WTC11 (cell line): ENCODE measurements around the gene CAP1. TPM values are rescaled to one million over a fixed set of nuclear protein-coding genes. Genes with fewer than 3 reads are reported as not detected.
A peak's percentile ranks its signal among the peaks of the same experiment; 100 is the strongest.

Source experiments
- ATAC-seq: fragments of 200-7000 bp; cut with Tn5 transposase; 2 replicates; pipeline ENCODE4 v1.10.0; 2021; ENCODE audit warnings: mild to moderate bottlenecking, moderate library complexity
- CTCF ChIA-PET: fragments of 300-600 bp; sonication (Branson Sonifier 250); formaldehyde crosslinking; loops from one replicate; lab custom pipeline; 2021; ENCODE audit warnings: antibody characterized with exemption; lab: Charles Lee
- POLR2A ChIA-PET: fragments of 350-600 bp; sonication (Branson Sonifier 250); formaldehyde crosslinking; loops from one replicate; lab custom pipeline; 2021; ENCODE audit warnings: antibody characterized with exemption; lab: Charles Lee
- DNase-seq: peaks from one replicate; pipeline ENCODE4 v3.0.0; 2021; ENCODE audit warnings: low spot score
- H3K27ac Mint-ChIP-seq: 2 replicates; pipeline ENCODE4 v1.8.0; 2021; ENCODE audit warnings: mixed read lengths
- H3K27me3 Mint-ChIP-seq: 2 replicates; pipeline ENCODE4 v1.8.0; 2021; ENCODE audit warnings: low read depth, mild to moderate bottlenecking, moderate library complexity, mixed read lengths
- H3K36me3 Mint-ChIP-seq: 2 replicates; pipeline ENCODE4 v1.8.0; 2021; ENCODE audit warnings: mixed read lengths
- H3K4me1 Mint-ChIP-seq: 2 replicates; pipeline ENCODE4 v1.8.0; 2022; ENCODE audit warnings: mixed read lengths
- H3K4me3 Mint-ChIP-seq: 2 replicates; pipeline ENCODE4 v1.8.0; 2021; ENCODE audit warnings: mild to moderate bottlenecking, moderate library complexity, mixed read lengths
- H3K9me3 Mint-ChIP-seq: 2 replicates; pipeline ENCODE4 v1.8.0; 2021; ENCODE audit warnings: mixed read lengths
- CREM ChIP-seq: sonication (generic); formaldehyde crosslinking; IDR thresholded peaks from 2 replicates; pipeline ENCODE4 v1.8.1; 2022; ENCODE audit warnings: mild to moderate bottlenecking, missing genetic modification reagents, moderate library complexity
- ELF4 ChIP-seq: sonication (generic); formaldehyde crosslinking; IDR thresholded peaks from 2 replicates; pipeline ENCODE4 v1.8.1; 2022; ENCODE audit warnings: low read depth, mild to moderate bottlenecking, moderate library complexity, missing genetic modification reagents
- EMX1 ChIP-seq: fragments of 250-450 bp; sonication (Bioruptor Pico); IDR thresholded peaks from 2 replicates; pipeline ENCODE4 v1.8.0; 2021; ENCODE audit warnings: mild to moderate bottlenecking
- ESRRA ChIP-seq: sonication (generic); formaldehyde crosslinking; IDR thresholded peaks from 2 replicates; pipeline ENCODE4 v1.8.1; 2022; ENCODE audit warnings: mild to moderate bottlenecking, missing genetic modification reagents, borderline replicate concordance
- FOXP1 ChIP-seq: sonication (generic); formaldehyde crosslinking; IDR thresholded peaks from 2 replicates; pipeline ENCODE4 v1.8.0; 2022; ENCODE audit warnings: missing genetic modification reagents, mild to moderate bottlenecking, moderate library complexity, borderline replicate concordance
- GABPB1 ChIP-seq: sonication (generic); formaldehyde crosslinking; IDR thresholded peaks from 2 replicates; pipeline ENCODE4 v1.8.1; 2023; ENCODE audit warnings: mild to moderate bottlenecking, missing genetic modification reagents
- GRHL2 ChIP-seq: fragments of 250-450 bp; sonication (Bioruptor Pico); IDR thresholded peaks from 2 replicates; pipeline ENCODE4 v1.8.0; 2022; ENCODE audit warnings: mild to moderate bottlenecking, moderate library complexity; ENCODE audit not compliant: insufficient replicate concordance, severe bottlenecking
- GTF2I ChIP-seq: fragments of 250-450 bp; sonication (Bioruptor Pico); conservative IDR thresholded peaks from 2 replicates; pipeline ENCODE4 v1.4.0; 2021; ENCODE audit warnings: mild to moderate bottlenecking
- JAZF1 ChIP-seq: fragments of 250-450 bp; sonication (Bioruptor Pico); IDR thresholded peaks from 2 replicates; pipeline ENCODE4 v1.9.0; 2021; ENCODE audit warnings: moderate library complexity, mild to moderate bottlenecking, inconsistent platforms
- JUN ChIP-seq: sonication (generic); formaldehyde crosslinking; IDR thresholded peaks from 2 replicates; pipeline ENCODE4 v1.8.0; 2023; ENCODE audit warnings: mild to moderate bottlenecking, missing genetic modification reagents
- MXD4 ChIP-seq: fragments of 250-450 bp; sonication (Bioruptor Pico); IDR thresholded peaks from 2 replicates; pipeline ENCODE4 v1.8.0; 2021; ENCODE audit warnings: mild to moderate bottlenecking, moderate library complexity, borderline replicate concordance
- NFATC4 ChIP-seq: fragments of 250-450 bp; sonication (Bioruptor Pico); IDR thresholded peaks from 2 replicates; pipeline ENCODE4 v1.9.0; 2021; ENCODE audit warnings: mild to moderate bottlenecking
- NR1H2 ChIP-seq: sonication (generic); formaldehyde crosslinking; IDR thresholded peaks from 2 replicates; pipeline ENCODE4 v1.9.0; 2021; ENCODE audit warnings: mild to moderate bottlenecking, moderate library complexity, missing genetic modification reagents
- OVOL2 ChIP-seq: fragments of 250-450 bp; sonication (Bioruptor Pico); IDR thresholded peaks from 2 replicates; pipeline ENCODE4 v1.9.0; 2021; ENCODE audit warnings: mild to moderate bottlenecking, borderline replicate concordance
- TP53 ChIP-seq: sonication (generic); formaldehyde crosslinking; IDR thresholded peaks from 2 replicates; pipeline ENCODE4 v1.8.1; 2023; ENCODE audit warnings: mild to moderate bottlenecking, missing genetic modification reagents
- ZNF138 ChIP-seq: sonication (generic); formaldehyde crosslinking; conservative IDR thresholded peaks from 2 replicates; pipeline ENCODE4 v1.8.1; 2022; ENCODE audit warnings: mild to moderate bottlenecking, moderate library complexity, missing genetic modification reagents
- ZNF263 ChIP-seq: sonication (generic); formaldehyde crosslinking; IDR thresholded peaks from 2 replicates; pipeline ENCODE4 v1.8.1; 2022; ENCODE audit warnings: low read depth, mild to moderate bottlenecking, moderate library complexity, missing genetic modification reagents
- total RNA-seq: library from RNA; stranded (reverse); gene quantifications from 3 replicates; pipeline ENCODE4 v1.2.3, GENCODE V29; 2021
- TF ChIP-seq, protein P1 (sequence below): fragments of 200-600 bp; IDR thresholded peaks from 2 replicates; pipeline ENCODE4 v1.8.0; 2022; ENCODE audit warnings: antibody characterized with exemption
- TF ChIP-seq, protein P2 (sequence below): sonication (generic); formaldehyde crosslinking; IDR thresholded peaks from 2 replicates; pipeline ENCODE4 v1.8.1; 2023; ENCODE audit warnings: mild to moderate bottlenecking, moderate library complexity, missing genetic modification reagents
- TF ChIP-seq, protein P3 (sequence below): sonication (generic); formaldehyde crosslinking; IDR thresholded peaks from 2 replicates; pipeline ENCODE4 v1.8.0; 2023; ENCODE audit warnings: missing genetic modification reagents
- TF ChIP-seq, protein P4 (sequence below): sonication (generic); formaldehyde crosslinking; IDR thresholded peaks from 2 replicates; pipeline ENCODE4 v1.8.1; 2022; ENCODE audit warnings: low read depth, mild to moderate bottlenecking, moderate library complexity, missing genetic modification reagents, borderline replicate concordance
- TF ChIP-seq, protein P5 (sequence below): sonication (generic); formaldehyde crosslinking; IDR thresholded peaks from 2 replicates; pipeline ENCODE4 v1.8.1; 2022; ENCODE audit warnings: missing genetic modification reagents, borderline replicate concordance

Gene CAP1
- total RNA-seq, 1 experiment from 2014 or later, result 304 TPM

DNA sequence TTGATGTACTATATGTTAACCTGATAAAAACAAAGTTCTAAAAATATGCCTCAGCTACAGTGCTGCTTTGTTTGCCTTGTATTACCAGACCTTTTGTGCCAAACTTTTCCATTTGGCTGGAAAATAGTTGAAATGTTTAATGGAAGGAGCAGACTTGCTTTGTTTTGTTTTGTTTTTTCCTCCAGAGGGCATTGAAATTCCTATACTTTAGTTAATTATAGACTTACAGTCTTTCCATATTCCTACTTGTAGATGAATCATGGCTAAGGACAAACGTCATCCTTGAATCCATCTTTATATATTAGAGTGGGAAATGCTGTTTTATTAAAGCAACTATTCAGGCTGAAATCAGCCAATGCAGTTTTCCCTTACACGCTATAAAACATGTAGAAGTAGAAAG, 6.7 kb downstream of the CAP1 start (continued):
- TF ChIP-seq, protein P1, sequence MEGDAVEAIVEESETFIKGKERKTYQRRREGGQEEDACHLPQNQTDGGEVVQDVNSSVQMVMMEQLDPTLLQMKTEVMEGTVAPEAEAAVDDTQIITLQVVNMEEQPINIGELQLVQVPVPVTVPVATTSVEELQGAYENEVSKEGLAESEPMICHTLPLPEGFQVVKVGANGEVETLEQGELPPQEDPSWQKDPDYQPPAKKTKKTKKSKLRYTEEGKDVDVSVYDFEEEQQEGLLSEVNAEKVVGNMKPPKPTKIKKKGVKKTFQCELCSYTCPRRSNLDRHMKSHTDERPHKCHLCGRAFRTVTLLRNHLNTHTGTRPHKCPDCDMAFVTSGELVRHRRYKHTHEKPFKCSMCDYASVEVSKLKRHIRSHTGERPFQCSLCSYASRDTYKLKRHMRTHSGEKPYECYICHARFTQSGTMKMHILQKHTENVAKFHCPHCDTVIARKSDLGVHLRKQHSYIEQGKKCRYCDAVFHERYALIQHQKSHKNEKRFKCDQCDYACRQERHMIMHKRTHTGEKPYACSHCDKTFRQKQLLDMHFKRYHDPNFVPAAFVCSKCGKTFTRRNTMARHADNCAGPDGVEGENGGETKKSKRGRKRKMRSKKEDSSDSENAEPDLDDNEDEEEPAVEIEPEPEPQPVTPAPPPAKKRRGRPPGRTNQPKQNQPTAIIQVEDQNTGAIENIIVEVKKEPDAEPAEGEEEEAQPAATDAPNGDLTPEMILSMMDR, result no peak
- TF ChIP-seq, protein P2, sequence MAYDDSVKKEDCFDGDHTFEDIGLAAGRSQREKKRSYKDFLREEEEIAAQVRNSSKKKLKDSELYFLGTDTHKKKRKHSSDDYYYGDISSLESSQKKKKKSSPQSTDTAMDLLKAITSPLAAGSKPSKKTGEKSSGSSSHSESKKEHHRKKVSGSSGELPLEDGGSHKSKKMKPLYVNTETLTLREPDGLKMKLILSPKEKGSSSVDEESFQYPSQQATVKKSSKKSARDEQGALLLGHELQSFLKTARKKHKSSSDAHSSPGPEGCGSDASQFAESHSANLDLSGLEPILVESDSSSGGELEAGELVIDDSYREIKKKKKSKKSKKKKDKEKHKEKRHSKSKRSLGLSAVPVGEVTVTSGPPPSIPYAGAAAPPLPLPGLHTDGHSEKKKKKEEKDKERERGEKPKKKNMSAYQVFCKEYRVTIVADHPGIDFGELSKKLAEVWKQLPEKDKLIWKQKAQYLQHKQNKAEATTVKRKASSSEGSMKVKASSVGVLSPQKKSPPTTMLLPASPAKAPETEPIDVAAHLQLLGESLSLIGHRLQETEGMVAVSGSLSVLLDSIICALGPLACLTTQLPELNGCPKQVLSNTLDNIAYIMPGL (CRISPR knock-in tag), result no peak
- no peak for TF ChIP-seq ZNF263 (CRISPR knock-in tag)

DNA sequence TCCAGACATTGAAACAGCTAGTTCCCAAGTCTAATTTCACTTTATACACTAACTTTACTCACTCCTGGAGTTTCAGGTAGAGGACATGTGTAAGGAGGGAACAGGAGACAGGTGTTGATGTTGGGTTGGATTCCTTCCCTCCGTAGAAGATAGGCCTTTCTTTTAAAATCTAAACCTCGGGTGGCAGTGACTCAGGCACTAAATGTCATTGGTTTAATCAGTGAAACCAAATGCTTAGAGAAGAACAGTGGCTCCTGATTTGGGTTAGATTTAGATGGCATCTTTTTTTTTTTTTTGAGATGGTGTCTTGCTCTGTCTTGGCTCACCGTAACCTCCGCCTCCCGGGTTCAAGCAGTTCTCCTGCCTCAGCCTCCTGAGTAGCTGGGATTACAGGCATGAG, 7.2 kb downstream of the CAP1 start:
- ChIA-PET POLR2A (no interaction called here), CTCF (no interaction called here)
- TF ChIP-seq GTF2I (CRISPR knock-in tag) (no peak), NFATC4 (CRISPR knock-in tag) (no peak), CREM (no peak), TP53 (no peak), ESRRA (CRISPR knock-in tag) (no peak), OVOL2 (no peak), JUN (CRISPR knock-in tag) (no peak), NR1H2 (CRISPR knock-in tag) (no peak), JAZF1 (CRISPR knock-in tag) (no peak), GRHL2 (no peak), FOXP1 (CRISPR knock-in tag) (no peak), GABPB1 (CRISPR knock-in tag) (no peak), MXD4 (no peak), EMX1 (CRISPR knock-in tag) (no peak)
- TF ChIP-seq, protein P3, sequence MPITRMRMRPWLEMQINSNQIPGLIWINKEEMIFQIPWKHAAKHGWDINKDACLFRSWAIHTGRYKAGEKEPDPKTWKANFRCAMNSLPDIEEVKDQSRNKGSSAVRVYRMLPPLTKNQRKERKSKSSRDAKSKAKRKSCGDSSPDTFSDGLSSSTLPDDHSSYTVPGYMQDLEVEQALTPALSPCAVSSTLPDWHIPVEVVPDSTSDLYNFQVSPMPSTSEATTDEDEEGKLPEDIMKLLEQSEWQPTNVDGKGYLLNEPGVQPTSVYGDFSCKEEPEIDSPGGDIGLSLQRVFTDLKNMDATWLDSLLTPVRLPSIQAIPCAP, result no peak
- TF ChIP-seq, protein P4, sequence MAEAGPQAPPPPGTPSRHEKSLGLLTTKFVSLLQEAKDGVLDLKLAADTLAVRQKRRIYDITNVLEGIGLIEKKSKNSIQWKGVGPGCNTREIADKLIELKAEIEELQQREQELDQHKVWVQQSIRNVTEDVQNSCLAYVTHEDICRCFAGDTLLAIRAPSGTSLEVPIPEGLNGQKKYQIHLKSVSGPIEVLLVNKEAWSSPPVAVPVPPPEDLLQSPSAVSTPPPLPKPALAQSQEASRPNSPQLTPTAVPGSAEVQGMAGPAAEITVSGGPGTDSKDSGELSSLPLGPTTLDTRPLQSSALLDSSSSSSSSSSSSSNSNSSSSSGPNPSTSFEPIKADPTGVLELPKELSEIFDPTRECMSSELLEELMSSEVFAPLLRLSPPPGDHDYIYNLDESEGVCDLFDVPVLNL (CRISPR knock-in tag), result no peak
- TF ChIP-seq, protein P2 (CRISPR knock-in tag), result no peak
- ATAC-seq, result no peak
- no peak overlapping the region for H3K27ac Mint-ChIP-seq
- H3K4me3 Mint-ChIP-seq, result no peak overlapping the region
- no peaks in the 10 kb centered on the region for H3K27me3 Mint-ChIP-seq
- H3K4me1 Mint-ChIP-seq, result peaks cover 21% of the 10 kb centered on the region
- H3K36me3 Mint-ChIP-seq, result peaks cover 16% of the 10 kb centered on the region
- H3K9me3 Mint-ChIP-seq, result no peaks in the 10 kb centered on the region
- no peak for DNase-seq

DNA sequence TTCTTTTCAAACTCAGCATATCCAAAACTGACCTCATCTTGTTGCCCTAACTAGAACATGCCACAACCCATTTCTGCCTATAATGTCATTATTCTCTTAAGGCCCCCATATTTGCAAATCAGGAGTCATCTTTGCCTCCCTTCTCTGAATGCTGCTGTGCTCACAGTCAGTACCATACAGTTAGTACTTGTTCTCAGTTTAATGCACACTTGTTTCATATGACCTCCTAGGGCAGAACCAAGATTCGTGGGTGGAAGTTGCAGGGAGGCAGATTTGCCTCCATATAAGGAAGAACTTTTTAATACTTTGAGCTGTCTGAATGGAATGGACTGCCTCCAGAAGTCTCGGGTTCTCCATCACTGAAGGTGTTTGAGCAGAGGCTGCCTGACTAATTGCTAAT, 9.2 kb downstream of the CAP1 start:
- Mint-ChIP-seq H3K27ac (peak overlapping the region; percentile 87), H3K4me3 (no peak overlapping the region), H3K36me3 (peaks cover 8% of the 10 kb centered on the region), H3K9me3 (no peaks in the 10 kb centered on the region), H3K27me3 (no peaks in the 10 kb centered on the region), H3K4me1 (peaks cover 15% of the 10 kb centered on the region)
- DNase-seq (no peak), ATAC-seq (no peak)
- ChIA-PET POLR2A (no interaction called here), CTCF (no interaction called here)
- TF ChIP-seq ELF4 (CRISPR knock-in tag), result no peak
- no peak for TF ChIP-seq CREM
- TF ChIP-seq, protein P5, sequence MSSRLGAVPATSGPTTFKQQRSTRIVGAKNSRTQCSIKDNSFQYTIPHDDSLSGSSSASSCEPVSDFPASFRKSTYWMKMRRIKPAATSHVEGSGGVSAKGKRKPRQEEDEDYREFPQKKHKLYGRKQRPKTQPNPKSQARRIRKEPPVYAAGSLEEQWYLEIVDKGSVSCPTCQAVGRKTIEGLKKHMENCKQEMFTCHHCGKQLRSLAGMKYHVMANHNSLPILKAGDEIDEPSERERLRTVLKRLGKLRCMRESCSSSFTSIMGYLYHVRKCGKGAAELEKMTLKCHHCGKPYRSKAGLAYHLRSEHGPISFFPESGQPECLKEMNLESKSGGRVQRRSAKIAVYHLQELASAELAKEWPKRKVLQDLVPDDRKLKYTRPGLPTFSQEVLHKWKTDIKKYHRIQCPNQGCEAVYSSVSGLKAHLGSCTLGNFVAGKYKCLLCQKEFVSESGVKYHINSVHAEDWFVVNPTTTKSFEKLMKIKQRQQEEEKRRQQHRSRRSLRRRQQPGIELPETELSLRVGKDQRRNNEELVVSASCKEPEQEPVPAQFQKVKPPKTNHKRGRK (CRISPR knock-in tag), result no peak
- TF ChIP-seq GRHL2, result no peak
- TF ChIP-seq, protein P2 (CRISPR knock-in tag), result no peak
- no peak for TF ChIP-seq ZNF138 (CRISPR knock-in tag)
